ENCODE results near the gene ASPSCR1. TPM values are rescaled to one million over a fixed set of nuclear protein-coding genes. Genes with fewer than 3 reads are reported as not detected.

ASPSCR1 gene
- total and polyA plus RNA-seq, 8 donors, result 11.7 to 143 (median 55.6) TPM

DNA sequence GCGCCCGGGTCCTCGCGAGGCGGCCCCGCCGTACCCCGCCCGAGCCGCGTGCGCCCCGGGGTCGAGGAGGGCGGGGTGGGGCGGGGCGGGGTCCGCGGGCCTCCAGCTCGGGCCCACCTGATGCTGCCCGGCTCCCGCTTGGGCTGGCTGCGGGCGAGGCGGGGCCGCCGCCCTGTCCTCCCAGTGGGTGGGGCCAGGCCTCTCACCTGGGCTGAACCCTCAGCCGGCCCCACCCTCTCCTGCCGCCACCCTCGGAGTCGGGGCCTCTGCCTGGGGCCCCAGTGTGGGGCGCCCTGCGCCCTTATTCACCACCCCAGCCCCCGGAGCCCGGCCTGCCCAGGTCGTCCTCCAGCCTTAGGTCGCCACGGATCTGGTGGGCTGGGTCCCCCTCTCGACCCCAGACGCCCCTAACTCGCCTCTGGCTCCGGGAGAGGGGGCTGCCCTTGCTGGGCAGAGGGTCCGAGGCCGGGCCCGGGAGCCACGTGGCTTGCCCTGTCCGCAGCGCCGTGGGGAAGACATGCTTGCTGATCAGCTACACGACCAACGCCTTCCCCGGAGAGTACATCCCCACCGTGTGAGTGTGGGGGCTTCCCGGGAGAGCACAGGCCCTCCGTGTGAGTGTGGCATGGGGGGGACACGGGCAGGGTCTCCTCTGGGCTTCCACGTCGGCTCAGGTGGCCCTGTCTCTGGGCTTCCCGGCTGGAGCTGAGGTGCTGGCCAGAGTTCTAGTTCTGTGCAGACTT is 54.6 kb downstream of the ASPSCR1 start:
- peak; percentile 74 to 83 for DNase-seq
- peak overlapping the region in 3 of 5 donors; percentile 3 to 81 (median 52) for H3K27ac ChIP-seq
- intact Hi-C loops (cut with DNase I; ENCODE audit: low total_unique reads), result no loop called here
- no peaks in the 10 kb centered on the region for H3K9me3 ChIP-seq
- H3K4me3 ChIP-seq, result peak overlapping the region; percentile 29 to 71 (median 48)
- peaks cover 0 to 21% (median 16%) of the 10 kb centered on the region in 4 donors for H3K36me3 ChIP-seq
- peaks cover 0 to 14% (median 8%) of the 10 kb centered on the region in 3 donors for H3K27me3 ChIP-seq
- H3K4me1 ChIP-seq, result peaks cover 32 to 56% (median 45%) of the 10 kb centered on the region in 4 donors
- WGBS, 5 donors, result 11 to 42% (median 11%) methylated on average over 4 to 57 of the region's 59 CpGs
- TF ChIP-seq, protein P1, sequence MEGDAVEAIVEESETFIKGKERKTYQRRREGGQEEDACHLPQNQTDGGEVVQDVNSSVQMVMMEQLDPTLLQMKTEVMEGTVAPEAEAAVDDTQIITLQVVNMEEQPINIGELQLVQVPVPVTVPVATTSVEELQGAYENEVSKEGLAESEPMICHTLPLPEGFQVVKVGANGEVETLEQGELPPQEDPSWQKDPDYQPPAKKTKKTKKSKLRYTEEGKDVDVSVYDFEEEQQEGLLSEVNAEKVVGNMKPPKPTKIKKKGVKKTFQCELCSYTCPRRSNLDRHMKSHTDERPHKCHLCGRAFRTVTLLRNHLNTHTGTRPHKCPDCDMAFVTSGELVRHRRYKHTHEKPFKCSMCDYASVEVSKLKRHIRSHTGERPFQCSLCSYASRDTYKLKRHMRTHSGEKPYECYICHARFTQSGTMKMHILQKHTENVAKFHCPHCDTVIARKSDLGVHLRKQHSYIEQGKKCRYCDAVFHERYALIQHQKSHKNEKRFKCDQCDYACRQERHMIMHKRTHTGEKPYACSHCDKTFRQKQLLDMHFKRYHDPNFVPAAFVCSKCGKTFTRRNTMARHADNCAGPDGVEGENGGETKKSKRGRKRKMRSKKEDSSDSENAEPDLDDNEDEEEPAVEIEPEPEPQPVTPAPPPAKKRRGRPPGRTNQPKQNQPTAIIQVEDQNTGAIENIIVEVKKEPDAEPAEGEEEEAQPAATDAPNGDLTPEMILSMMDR (IDR thresholded peaks at IDR 0.05), result no peak
- TF ChIP-seq EP300 (IDR thresholded peaks at IDR 0.05) (no peak), POLR2A (IDR thresholded peaks at IDR 0.05) (no peak), POLR2AphosphoS5 (IDR thresholded peaks at IDR 0.05) (no peak)

DNA sequence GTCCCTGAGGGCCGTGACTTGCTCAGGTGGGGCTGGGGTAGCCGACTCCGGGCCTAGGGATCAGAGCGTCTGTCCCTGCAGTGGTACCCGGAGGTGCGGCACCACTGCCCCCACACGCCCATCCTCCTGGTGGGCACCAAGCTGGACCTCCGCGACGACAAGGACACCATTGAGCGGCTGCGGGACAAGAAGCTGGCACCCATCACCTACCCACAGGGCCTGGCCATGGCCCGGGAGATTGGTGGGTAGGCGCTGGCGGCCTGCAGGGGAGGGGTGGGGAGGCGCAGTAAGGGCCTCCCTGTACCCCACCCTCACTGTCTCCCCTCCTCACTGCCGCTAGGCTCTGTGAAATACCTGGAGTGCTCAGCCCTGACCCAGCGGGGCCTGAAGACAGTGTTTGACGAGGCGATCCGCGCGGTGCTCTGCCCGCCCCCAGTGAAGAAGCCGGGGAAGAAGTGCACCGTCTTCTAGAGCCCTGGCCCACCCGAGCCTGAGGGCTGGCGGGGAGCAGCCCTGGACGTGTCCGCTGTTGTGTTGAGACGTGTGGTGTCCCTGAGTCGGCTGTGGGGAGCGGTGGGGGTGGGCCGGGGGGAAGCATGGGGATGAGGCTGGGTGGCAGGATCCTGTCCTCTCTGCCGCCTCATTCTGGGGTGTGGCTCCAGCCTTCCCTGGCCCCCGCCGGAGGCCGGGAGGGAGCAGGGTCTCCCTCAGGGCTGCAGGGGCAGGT is 56.1 kb downstream of the ASPSCR1 start:
- peaks cover 0 to 14% (median 8%) of the 10 kb centered on the region in 3 donors for H3K27me3 ChIP-seq
- H3K27ac ChIP-seq, result no peak overlapping the region
- TF ChIP-seq POLR2AphosphoS5 (IDR thresholded peaks at IDR 0.05), result no peak
- TF ChIP-seq POLR2A (IDR thresholded peaks at IDR 0.05), result no peak
- TF ChIP-seq EP300 (IDR thresholded peaks at IDR 0.05), result no peak
- TF ChIP-seq, protein P1 (IDR thresholded peaks at IDR 0.05), result no peak
- H3K4me3 ChIP-seq, result no peak overlapping the region
- H3K9me3 ChIP-seq, result no peaks in the 10 kb centered on the region
- intact Hi-C loops (cut with DNase I; ENCODE audit: low total_unique reads), result no loop called here
- no peak for DNase-seq
- WGBS, 5 donors, result 81 to 92% (median 89%) methylated on average over 17 to 38 of the region's 38 CpGs
- H3K36me3 ChIP-seq, result peaks cover 0 to 15% (median 7%) of the 10 kb centered on the region in 4 donors
- H3K4me1 ChIP-seq, result peaks cover 32 to 63% (median 55%) of the 10 kb centered on the region in 4 donors

DNA sequence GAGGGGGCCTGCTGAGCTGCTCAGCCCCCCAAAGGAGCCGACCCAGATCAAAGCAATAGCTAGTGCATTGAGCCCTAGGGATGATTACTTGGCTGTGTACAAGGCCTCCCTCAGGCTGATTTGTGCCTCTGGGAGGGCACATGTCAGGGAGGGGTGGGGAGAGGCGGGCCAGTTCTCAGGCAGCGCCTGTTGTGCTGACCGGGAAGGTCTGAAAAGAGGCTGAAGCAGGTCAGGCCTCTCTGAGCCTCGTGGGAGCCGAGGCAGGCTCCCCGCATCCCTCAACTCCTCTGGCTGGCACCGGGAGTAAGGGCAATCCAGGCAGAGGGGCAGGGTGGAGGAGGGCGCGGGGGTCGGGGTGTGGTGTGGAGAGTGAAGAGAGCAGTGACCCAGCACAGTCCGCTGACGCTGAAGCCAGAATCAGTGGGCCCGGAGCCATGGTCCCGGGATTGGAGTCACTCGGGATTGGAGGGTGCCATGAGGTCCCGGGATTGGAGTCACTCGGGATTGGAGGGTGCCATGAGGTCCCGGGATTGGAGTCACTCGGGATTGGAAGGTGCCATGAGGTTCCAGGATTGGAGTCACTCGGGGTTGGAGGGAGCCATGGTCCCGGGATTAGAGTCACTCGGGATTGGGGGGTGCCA is 57.1 kb downstream of the ASPSCR1 start:
- no peak overlapping the region for H3K27ac ChIP-seq
- 55 to 77% (median 70%) methylated on average over 23 of the region's 23 CpGs for WGBS, 5 donors
- TF ChIP-seq, protein P1 (IDR thresholded peaks at IDR 0.05), result no peak
- TF ChIP-seq POLR2AphosphoS5 (IDR thresholded peaks at IDR 0.05) (no peak), POLR2A (IDR thresholded peaks at IDR 0.05) (no peak), EP300 (IDR thresholded peaks at IDR 0.05) (no peak)
- peaks cover 0 to 14% (median 8%) of the 10 kb centered on the region in 3 donors for H3K27me3 ChIP-seq
- H3K4me3 ChIP-seq, result no peak overlapping the region
- no peak for DNase-seq
- no peaks in the 10 kb centered on the region for H3K9me3 ChIP-seq
- H3K36me3 ChIP-seq, result peaks cover 0 to 15% (median 6%) of the 10 kb centered on the region in 4 donors
- intact Hi-C loops (cut with DNase I; ENCODE audit: low total_unique reads), result no loop called here
- peaks cover 32 to 67% (median 60%) of the 10 kb centered on the region in 4 donors for H3K4me1 ChIP-seq

DNA sequence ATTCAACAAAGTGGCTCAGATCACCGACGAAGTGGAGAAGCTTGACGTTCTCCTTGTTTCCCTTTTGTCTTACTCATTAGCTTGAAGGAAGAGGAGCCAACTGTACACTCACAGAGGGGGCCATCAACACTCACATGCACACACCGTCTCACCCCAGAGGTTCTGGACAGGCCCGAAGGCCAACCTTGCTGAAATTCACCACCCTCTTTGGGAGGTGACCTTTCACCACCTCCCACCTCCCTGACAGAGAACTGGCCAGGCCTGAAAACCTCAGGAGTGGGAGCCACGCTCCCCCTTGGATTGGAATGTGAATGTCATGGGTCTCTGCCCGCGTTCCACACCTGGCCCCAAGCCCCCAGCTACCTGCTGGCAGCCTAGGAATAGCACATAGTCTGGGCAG is 58.1 kb downstream of the ASPSCR1 start:
- TF ChIP-seq POLR2A (IDR thresholded peaks at IDR 0.05) (no peak), EP300 (IDR thresholded peaks at IDR 0.05) (no peak)
- TF ChIP-seq, protein P1 (IDR thresholded peaks at IDR 0.05), result no peak
- 84 to 92% (median 90%) methylated on average over 8 of the region's 8 CpGs for WGBS, 5 donors
- no peak for DNase-seq
- intact Hi-C loops (cut with DNase I; ENCODE audit: low total_unique reads), result no loop called here
- peak overlapping the region in 1 of 4 donors; percentile 87 for H3K4me3 ChIP-seq
- H3K9me3 ChIP-seq, result no peaks in the 10 kb centered on the region
- peaks cover 0 to 15% (median 6%) of the 10 kb centered on the region in 4 donors for H3K36me3 ChIP-seq
- H3K27me3 ChIP-seq, result peaks cover 0 to 14% (median 8%) of the 10 kb centered on the region in 3 donors
- H3K27ac ChIP-seq, result no peak overlapping the region
- peaks cover 26 to 65% (median 55%) of the 10 kb centered on the region in 4 donors for H3K4me1 ChIP-seq

Data from stomach (tissue), 9 donors.